Esophagus muscularis mucosa (tissue), 4 donors: ENCODE results near the gene SLC25A6. TPM values are rescaled to one million over a fixed set of nuclear protein-coding genes. Genes with fewer than 3 reads are reported as not detected.

Experiments used
- DNase-seq: peaks from one replicate; pipeline ENCODE4 v3.0.0-alpha.2; 2017; ENCODE audit errors: extremely low spot score
- H3K27ac ChIP-seq, 4 donors: fragments of 200-600 bp; sonication (generic); replicated peaks in 1 of 4; 1 replicate in 3 of 4; 2 replicates in 1 of 4; pipeline ENCODE4 v1.5.1; 2016 to 2019; ENCODE audit warnings: mild to moderate bottlenecking in 1 of 4
- H3K27me3 ChIP-seq, 4 donors: fragments of 200-600 bp; sonication (generic); one replicate each; pipeline versions ENCODE4 v1.5.1 to v1.6.0; 2016 to 2019
- H3K36me3 ChIP-seq, 4 donors: fragments of 200-600 bp; sonication (generic); one replicate each; pipeline ENCODE4 v1.5.1; 2016 to 2019
- H3K4me1 ChIP-seq, 4 donors: fragments of 200-600 bp; sonication (generic); one replicate each; pipeline ENCODE4 v1.5.1; 2016 to 2019
- H3K4me3 ChIP-seq, 4 donors: fragments of 200-600 bp; sonication (generic); 1 replicate in 2 of 4; 2 replicates in 2 of 4; pipeline ENCODE4 v1.5.1; 2016 to 2019; ENCODE audit warnings: mild to moderate bottlenecking in 4 of 4, moderate library complexity in 1 of 4
- H3K9me3 ChIP-seq, 4 donors: fragments of 200-600 bp; sonication (generic); 1 replicate in 3 of 4; 2 replicates in 1 of 4; pipeline ENCODE4 v1.5.1; 2016 to 2019
- CTCF ChIP-seq, 3 experiments: fragments of 200-600 bp in 2 of 3; fragments of 450-650 bp in 1 of 3; sonication (generic) in 2 of 3; IDR thresholded peaks; one replicate each; pipeline ENCODE4 v1.5.1; 2017 to 2019; ENCODE audit warnings: antibody characterized with exemption in 3 of 3, mild to moderate bottlenecking in 2 of 3, moderate library complexity in 1 of 3
- EP300 ChIP-seq: sonication (generic); formaldehyde crosslinking; IDR thresholded peaks from one replicate; pipeline ENCODE4 v1.6.1; 2017; ENCODE audit warnings: antibody characterized with exemption
- POLR2A ChIP-seq: fragments of 450-650 bp; IDR thresholded peaks from one replicate; pipeline ENCODE4 v1.6.1; 2017; ENCODE audit warnings: antibody characterized with exemption, moderate library complexity, mild to moderate bottlenecking, low read depth
- POLR2AphosphoS5 ChIP-seq, 2 donors: sonication (generic); formaldehyde crosslinking; IDR thresholded peaks; one replicate each; pipeline ENCODE4 v1.6.1; 2017; ENCODE audit warnings: antibody characterized with exemption in 2 of 2
- WGBS: methylation state at CpG from one replicate; pipeline ENCODE4 v1.1.5; 2018; 5-methylcytosine and 5-hydroxymethylcytosine counted together
- intact Hi-C: fragments of 100-400 bp; cut with DNase I; formaldehyde crosslinking; loops from one replicate; pipeline ENCODE4 v1.15.1; 2023
- total RNA-seq, 4 donors: library from RNA; depleted of rRNA; stranded (reverse); fragments of >200 nt; gene quantifications; one replicate each; pipeline versions ENCODE4 v1.1.0 to v1.2.1, GENCODE V29; 2016

SLC25A6 gene
- total RNA-seq, 4 donors from 2014 or later = 266 to 339 (median 313) TPM

- no peak for DNase-seq
- 93% methylated on average over 33 of the region's 51 CpGs for WGBS
- Histone ChIP-seq H3K9me3 (no peaks in the 10 kb centered on the region), H3K27me3 (no peaks in the 10 kb centered on the region), H3K36me3 (peaks cover 57 to 67% (median 66%) of the 10 kb centered on the region in 4 donors), H3K27ac (peak overlapping the region in 1 of 4 donors; percentile 39), H3K4me1 (peaks cover 43 to 64% (median 60%) of the 10 kb centered on the region in 4 donors), H3K4me3 (no peak overlapping the region)
- intact Hi-C loops = no loop called here
- TF ChIP-seq CTCF (IDR thresholded peaks at IDR 0.05) (no peak), POLR2AphosphoS5 (IDR thresholded peaks at IDR 0.05) (no peak), EP300 (no peak), POLR2A (no peak)
These were observed 2.5 kb downstream of the SLC25A6 start for GRCh38 chrX:1389181-1389992.

DNA sequence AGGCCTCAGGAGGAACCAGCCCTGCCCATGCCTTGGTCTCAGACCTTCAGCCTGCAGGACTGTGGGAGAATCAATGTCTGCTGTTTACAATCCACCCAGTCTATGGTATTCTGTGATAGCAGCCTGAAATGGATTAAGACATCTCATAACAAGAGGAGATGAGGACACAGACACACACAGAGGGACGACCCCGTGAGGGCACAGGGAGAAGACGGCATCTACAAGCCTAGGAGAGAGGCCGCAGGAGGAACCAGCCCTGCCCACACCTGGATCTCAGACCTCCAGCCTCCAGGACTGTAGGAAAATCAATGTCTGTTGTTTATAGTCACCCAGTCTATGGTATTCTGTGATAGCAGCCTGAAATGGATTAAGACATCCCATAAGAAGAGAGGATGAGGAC, 3.3 kb downstream of the SLC25A6 start:
- intact Hi-C loops = no loop called here
- DNase-seq = no peak
- Histone ChIP-seq H3K27me3 (no peaks in the 10 kb centered on the region), H3K9me3 (no peaks in the 10 kb centered on the region), H3K27ac (no peak overlapping the region), H3K36me3 (peaks cover 64 to 75% (median 73%) of the 10 kb centered on the region in 4 donors), H3K4me1 (peaks cover 39 to 57% (median 53%) of the 10 kb centered on the region in 4 donors), H3K4me3 (no peak overlapping the region)
- WGBS = 82% methylated on average over 4 of the region's 4 CpGs
- TF ChIP-seq POLR2AphosphoS5 (IDR thresholded peaks at IDR 0.05) (no peak), EP300 (no peak), CTCF (IDR thresholded peaks at IDR 0.05) (no peak), POLR2A (no peak)

GRCh38 chrX:1387141-1387776, 4.7 kb downstream of the SLC25A6 start:
- no peaks in the 10 kb centered on the region for H3K9me3 ChIP-seq
- no peak for TF ChIP-seq POLR2AphosphoS5 (IDR thresholded peaks at IDR 0.05)
- no peak for TF ChIP-seq CTCF (IDR thresholded peaks at IDR 0.05)
- TF ChIP-seq EP300 = no peak
- no peak for TF ChIP-seq POLR2A
- WGBS = 96% methylated on average over 25 of the region's 43 CpGs
- no peak for DNase-seq
- H3K4me1 ChIP-seq = peaks cover 36 to 53% (median 46%) of the 10 kb centered on the region in 4 donors
- no peak overlapping the region for H3K27ac ChIP-seq
- H3K27me3 ChIP-seq = no peaks in the 10 kb centered on the region
- no peak overlapping the region for H3K4me3 ChIP-seq
- peaks cover 66 to 89% (median 78%) of the 10 kb centered on the region in 4 donors for H3K36me3 ChIP-seq
- intact Hi-C loops = no loop called here

- no peak for TF ChIP-seq CTCF (IDR thresholded peaks at IDR 0.05)
- no peak for TF ChIP-seq EP300
- no peak for TF ChIP-seq POLR2A
- TF ChIP-seq POLR2AphosphoS5 (IDR thresholded peaks at IDR 0.05) = no peak
- Histone ChIP-seq H3K36me3 (peaks cover 66 to 90% (median 78%) of the 10 kb centered on the region in 4 donors), H3K4me1 (peaks cover 36 to 55% (median 49%) of the 10 kb centered on the region in 4 donors), H3K4me3 (no peak overlapping the region), H3K27me3 (no peaks in the 10 kb centered on the region), H3K9me3 (no peaks in the 10 kb centered on the region), H3K27ac (no peak overlapping the region)
- intact Hi-C loops = no loop called here
- WGBS = 92% methylated on average over 34 of the region's 41 CpGs
- no peak for DNase-seq
These were observed 5.4 kb downstream of the SLC25A6 start for GRCh38 chrX:1386338-1387127.
